ENCODE measurements around the gene SP3.

Gene SP3

GRCh38 chr2:173962031-173962430, 3.1 kb downstream of the SP3 start:
- no peaks in the 10 kb centered on the region for H3K9me3 ChIP-seq (ENCODE audit: control insufficient read depth, insufficient read depth, low read length)
- H3F3A ChIP-seq (ENCODE audit: control insufficient read depth, insufficient read depth): peaks cover 18% of the 10 kb centered on the region
- peaks cover 78% of the 10 kb centered on the region for H3K79me2 ChIP-seq (ENCODE audit: control insufficient read depth, low read length)
- no peaks in the 10 kb centered on the region for H3K9me2 ChIP-seq (replicated peaks; ENCODE audit: control insufficient read depth, low read length)
- peak overlapping the region; percentile 97 for H3K27ac ChIP-seq (ENCODE audit: low read depth, low read length)
- TF ChIP-seq CTCF (IDR thresholded peaks at IDR 0.05; ENCODE audit: low read depth, low read length, poor library complexity, severe bottlenecking) (no peak), EZH2phosphoT487 (IDR thresholded peaks at IDR 0.05; ENCODE audit: borderline replicate concordance, low read length) (no peak)
- H4K20me1 ChIP-seq (ENCODE audit: control insufficient read depth, insufficient read depth, low read depth, low read length): peaks cover 24% of the 10 kb centered on the region
- H3K4me3 ChIP-seq (ENCODE audit: low read length): peak overlapping the region; percentile 91
- H3K36me3 ChIP-seq (ENCODE audit: control insufficient read depth, low read length): peaks cover 66% of the 10 kb centered on the region
- H3K4me1 ChIP-seq (ENCODE audit: control insufficient read depth, low read length): peaks cover 47% of the 10 kb centered on the region
- no peaks in the 10 kb centered on the region for H3K27me3 ChIP-seq (ENCODE audit: control insufficient read depth, low read length)
- H3K4me2 ChIP-seq (ENCODE audit: low read length): peak overlapping the region; percentile 67

GRCh38 chr2:173961346-173961705, 3.8 kb downstream of the SP3 start:
- Histone ChIP-seq H3K4me3 (ENCODE audit: low read length) (peak overlapping the region; percentile 91), H3K9me2 (replicated peaks; ENCODE audit: control insufficient read depth, low read length) (no peaks in the 10 kb centered on the region), H3K79me2 (ENCODE audit: control insufficient read depth, low read length) (peaks cover 78% of the 10 kb centered on the region), H3K9me3 (ENCODE audit: control insufficient read depth, insufficient read depth, low read length) (no peaks in the 10 kb centered on the region), H4K20me1 (ENCODE audit: control insufficient read depth, insufficient read depth, low read depth, low read length) (peaks cover 31% of the 10 kb centered on the region), H3K4me2 (ENCODE audit: low read length) (peak overlapping the region; percentile 67), H3F3A (ENCODE audit: control insufficient read depth, insufficient read depth) (peaks cover 18% of the 10 kb centered on the region), H3K36me3 (ENCODE audit: control insufficient read depth, low read length) (peaks cover 73% of the 10 kb centered on the region), H3K27ac (ENCODE audit: low read depth, low read length) (no peak overlapping the region), H3K27me3 (ENCODE audit: control insufficient read depth, low read length) (no peaks in the 10 kb centered on the region), H3K4me1 (ENCODE audit: control insufficient read depth, low read length) (peaks cover 41% of the 10 kb centered on the region)
- TF ChIP-seq CTCF (IDR thresholded peaks at IDR 0.05; ENCODE audit: low read depth, low read length, poor library complexity, severe bottlenecking) (no peak), EZH2phosphoT487 (IDR thresholded peaks at IDR 0.05; ENCODE audit: borderline replicate concordance, low read length) (no peak)

- peak overlapping the region; percentile 37 for H3K4me3 ChIP-seq (ENCODE audit: low read length)
- no peaks in the 10 kb centered on the region for H3K9me2 ChIP-seq (replicated peaks; ENCODE audit: control insufficient read depth, low read length)
- peaks cover 82% of the 10 kb centered on the region for H3K36me3 ChIP-seq (ENCODE audit: control insufficient read depth, low read length)
- H3K27me3 ChIP-seq (ENCODE audit: control insufficient read depth, low read length): no peaks in the 10 kb centered on the region
- peak overlapping the region; percentile 42 for H3K4me2 ChIP-seq (ENCODE audit: low read length)
- H4K20me1 ChIP-seq (ENCODE audit: control insufficient read depth, insufficient read depth, low read depth, low read length): peaks cover 36% of the 10 kb centered on the region
- H3K79me2 ChIP-seq (ENCODE audit: control insufficient read depth, low read length): peaks cover 88% of the 10 kb centered on the region
- no peak overlapping the region for H3K27ac ChIP-seq (ENCODE audit: low read depth, low read length)
- H3F3A ChIP-seq (ENCODE audit: control insufficient read depth, insufficient read depth): peaks cover 14% of the 10 kb centered on the region
- no peaks in the 10 kb centered on the region for H3K9me3 ChIP-seq (ENCODE audit: control insufficient read depth, insufficient read depth, low read length)
- TF ChIP-seq CTCF (IDR thresholded peaks at IDR 0.05; ENCODE audit: low read depth, low read length, poor library complexity, severe bottlenecking): no peak
- TF ChIP-seq EZH2phosphoT487 (IDR thresholded peaks at IDR 0.05; ENCODE audit: borderline replicate concordance, low read length): no peak
- H3K4me1 ChIP-seq (ENCODE audit: control insufficient read depth, low read length): peaks cover 36% of the 10 kb centered on the region
These were observed 5.3 kb downstream of the SP3 start for GRCh38 chr2:173959909-173960308.
